MCF 10A (cell line): ENCODE measurements around the gene TARDBP. TPM values are rescaled to one million over a fixed set of nuclear protein-coding genes. Genes with fewer than 3 reads are reported as not detected.

ENCODE experiments used
- BruUV-seq: library from RNA; stranded (reverse); fragments of 400-500 nt; replicated peaks from 2 replicates; lab custom pipeline; 2021; lab: Mats Ljungman, UMichigan
- CTCF ChIA-PET: fragments of 300-600 bp; sonication (Branson Sonifier 250); formaldehyde crosslinking; extraction: SDS; loops from one replicate; lab custom pipeline; 2021; ENCODE audit warnings: antibody characterized with exemption, inconsistent platforms; lab: Yijun Ruan, JAX
- POLR2A ChIA-PET: fragments of 300-600, 350-650 bp; sonication (Branson Sonifier 250); formaldehyde crosslinking; extraction: SDS; loops from one replicate; lab custom pipeline; 2020; ENCODE audit warnings: antibody characterized with exemption, inconsistent platforms; lab: Yijun Ruan, JAX
- DNase-seq: peaks from one replicate; pipeline ENCODE4 v3.0.0-alpha.2; 2018; ENCODE audit not compliant: unreplicated experiment
- H3K27ac Mint-ChIP-seq: one replicate; pipeline ENCODE4 v1.8.0; 2022; ENCODE audit warnings: mild to moderate bottlenecking, low read depth, mixed read lengths; ENCODE audit not compliant: unreplicated experiment
- H3K27me3 Mint-ChIP-seq: one replicate; pipeline ENCODE4 v1.8.0; 2022; ENCODE audit warnings: mixed read lengths; ENCODE audit not compliant: insufficient read depth, unreplicated experiment
- H3K36me3 Mint-ChIP-seq: one replicate; pipeline ENCODE4 v1.8.0; 2022; ENCODE audit warnings: mild to moderate bottlenecking, moderate library complexity, mixed read lengths; ENCODE audit not compliant: insufficient read depth, unreplicated experiment
- H3K4me1 Mint-ChIP-seq: one replicate; pipeline ENCODE4 v1.8.0; 2022; ENCODE audit warnings: mixed read lengths; ENCODE audit not compliant: insufficient read depth, unreplicated experiment
- H3K4me3 Mint-ChIP-seq: one replicate; pipeline ENCODE4 v1.8.0; 2022; ENCODE audit warnings: mild to moderate bottlenecking, moderate library complexity, mixed read lengths; ENCODE audit not compliant: unreplicated experiment
- H3K9me3 Mint-ChIP-seq: one replicate; pipeline ENCODE4 v1.8.0; 2022; ENCODE audit warnings: mixed read lengths; ENCODE audit not compliant: unreplicated experiment
- intact Hi-C: fragments of 100-400 bp; cut with micrococcal nuclease; formaldehyde crosslinking; loops from 2 replicates; pipeline ENCODE4 v1.14.1; 2022
- total RNA-seq: library from RNA; stranded (reverse); gene quantifications from 2 replicates; pipeline ENCODE4 v1.2.3, GENCODE V29; 2022
- TF ChIP-seq, protein P1 (sequence below): fragments of 200-600 bp; IDR thresholded peaks from one replicate; pipeline ENCODE4 v1.8.0; 2022; ENCODE audit warnings: antibody characterized with exemption, mild to moderate bottlenecking; ENCODE audit not compliant: unreplicated experiment

Gene TARDBP
- total RNA-seq, 1 experiment from 2014 or later: 144 TPM

DNA sequence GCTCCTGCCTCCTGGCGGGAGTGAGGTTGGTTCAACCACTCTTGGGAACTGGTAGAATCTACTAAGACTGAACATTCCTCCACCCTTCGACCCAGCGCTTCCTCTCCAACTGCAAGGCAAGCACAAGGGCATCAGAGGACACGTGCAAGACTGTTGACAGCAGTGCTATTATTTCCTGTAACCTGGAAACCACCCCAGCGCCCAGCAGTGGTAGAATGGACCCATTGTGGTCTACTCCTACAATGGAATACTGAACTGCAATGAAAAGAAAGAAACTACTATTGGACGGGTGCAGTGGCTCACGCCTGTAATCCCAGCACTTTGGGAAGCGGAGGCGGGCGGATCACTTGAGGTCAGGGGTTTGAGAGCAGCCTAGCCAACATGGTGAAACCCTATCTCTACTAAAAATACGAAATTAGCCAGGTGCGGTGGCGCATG is 33.0 kb upstream of the TARDBP start:
- BruUV-seq: no TSS peak
- H3K4me3 Mint-ChIP-seq: no peak overlapping the region
- intact Hi-C loops: loop anchor here (5.0 kb wide), 1 partner anchor 33 kb away; the partner anchor contains the start of gene TARDBP
- H3K36me3 Mint-ChIP-seq: no peaks in the 10 kb centered on the region
- no peaks in the 10 kb centered on the region for H3K27me3 Mint-ChIP-seq
- POLR2A ChIA-PET: interaction anchor here (0.7 to 3.0 kb wide), 2 partner anchors 33 to 135 kb away, joined by 3 to 18 read pairs; partner anchors contain the start of gene TARDBP
- CTCF ChIA-PET: interaction anchor here (0.7 to 1.1 kb wide), 2 partner anchors 15 to 34 kb away, joined by 4 read pairs; no protein-coding TSS in a partner anchor
- DNase-seq: no peak
- H3K4me1 Mint-ChIP-seq: peaks cover 35% of the 10 kb centered on the region
- H3K27ac Mint-ChIP-seq: no peak overlapping the region
- no peaks in the 10 kb centered on the region for H3K9me3 Mint-ChIP-seq
- TF ChIP-seq, protein P1, sequence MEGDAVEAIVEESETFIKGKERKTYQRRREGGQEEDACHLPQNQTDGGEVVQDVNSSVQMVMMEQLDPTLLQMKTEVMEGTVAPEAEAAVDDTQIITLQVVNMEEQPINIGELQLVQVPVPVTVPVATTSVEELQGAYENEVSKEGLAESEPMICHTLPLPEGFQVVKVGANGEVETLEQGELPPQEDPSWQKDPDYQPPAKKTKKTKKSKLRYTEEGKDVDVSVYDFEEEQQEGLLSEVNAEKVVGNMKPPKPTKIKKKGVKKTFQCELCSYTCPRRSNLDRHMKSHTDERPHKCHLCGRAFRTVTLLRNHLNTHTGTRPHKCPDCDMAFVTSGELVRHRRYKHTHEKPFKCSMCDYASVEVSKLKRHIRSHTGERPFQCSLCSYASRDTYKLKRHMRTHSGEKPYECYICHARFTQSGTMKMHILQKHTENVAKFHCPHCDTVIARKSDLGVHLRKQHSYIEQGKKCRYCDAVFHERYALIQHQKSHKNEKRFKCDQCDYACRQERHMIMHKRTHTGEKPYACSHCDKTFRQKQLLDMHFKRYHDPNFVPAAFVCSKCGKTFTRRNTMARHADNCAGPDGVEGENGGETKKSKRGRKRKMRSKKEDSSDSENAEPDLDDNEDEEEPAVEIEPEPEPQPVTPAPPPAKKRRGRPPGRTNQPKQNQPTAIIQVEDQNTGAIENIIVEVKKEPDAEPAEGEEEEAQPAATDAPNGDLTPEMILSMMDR: no peak

DNA sequence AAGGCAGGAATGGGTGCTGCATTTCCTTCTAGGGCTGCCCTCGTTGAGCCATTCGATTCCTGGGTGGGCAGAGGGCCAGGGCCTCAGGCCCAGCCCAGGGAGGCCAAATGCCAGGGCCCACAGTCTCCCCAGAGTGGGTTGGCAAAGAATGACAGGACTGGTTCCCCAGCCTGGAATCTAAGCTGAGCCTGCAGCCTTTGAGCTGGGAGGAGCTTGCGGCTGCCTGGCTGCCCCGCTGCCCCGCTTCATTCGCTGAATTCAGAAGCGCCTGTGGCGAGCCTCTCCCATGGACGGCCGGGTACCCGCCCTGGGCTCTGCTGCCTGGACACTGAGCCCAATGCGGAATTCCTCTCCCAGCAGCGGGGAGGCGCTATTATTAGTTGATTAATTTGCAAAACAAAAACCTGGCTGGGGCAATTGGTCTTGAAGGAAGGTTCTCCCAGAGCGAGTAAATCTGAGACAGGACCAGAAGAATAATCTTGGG is 32.3 kb upstream of the TARDBP start:
- ChIA-PET CTCF (interaction anchor here (0.7 to 1.5 kb wide), 3 partner anchors 9 to 57 kb away, joined by 3 to 4 read pairs (median 3); no protein-coding TSS in a partner anchor), POLR2A (interaction anchor here (3.0 kb wide), 1 partner anchor 33 kb away, joined by 18 read pairs; the partner anchor contains the start of gene TARDBP)
- peak; percentile 86 for DNase-seq
- no TSS peak for BruUV-seq
- Mint-ChIP-seq H3K4me3 (peak overlapping the region; percentile 54), H3K36me3 (no peaks in the 10 kb centered on the region), H3K4me1 (peaks cover 35% of the 10 kb centered on the region), H3K9me3 (no peaks in the 10 kb centered on the region), H3K27ac (no peak overlapping the region), H3K27me3 (no peaks in the 10 kb centered on the region)
- TF ChIP-seq, protein P1: peak; percentile 22
- intact Hi-C loops: no loop called here

DNA sequence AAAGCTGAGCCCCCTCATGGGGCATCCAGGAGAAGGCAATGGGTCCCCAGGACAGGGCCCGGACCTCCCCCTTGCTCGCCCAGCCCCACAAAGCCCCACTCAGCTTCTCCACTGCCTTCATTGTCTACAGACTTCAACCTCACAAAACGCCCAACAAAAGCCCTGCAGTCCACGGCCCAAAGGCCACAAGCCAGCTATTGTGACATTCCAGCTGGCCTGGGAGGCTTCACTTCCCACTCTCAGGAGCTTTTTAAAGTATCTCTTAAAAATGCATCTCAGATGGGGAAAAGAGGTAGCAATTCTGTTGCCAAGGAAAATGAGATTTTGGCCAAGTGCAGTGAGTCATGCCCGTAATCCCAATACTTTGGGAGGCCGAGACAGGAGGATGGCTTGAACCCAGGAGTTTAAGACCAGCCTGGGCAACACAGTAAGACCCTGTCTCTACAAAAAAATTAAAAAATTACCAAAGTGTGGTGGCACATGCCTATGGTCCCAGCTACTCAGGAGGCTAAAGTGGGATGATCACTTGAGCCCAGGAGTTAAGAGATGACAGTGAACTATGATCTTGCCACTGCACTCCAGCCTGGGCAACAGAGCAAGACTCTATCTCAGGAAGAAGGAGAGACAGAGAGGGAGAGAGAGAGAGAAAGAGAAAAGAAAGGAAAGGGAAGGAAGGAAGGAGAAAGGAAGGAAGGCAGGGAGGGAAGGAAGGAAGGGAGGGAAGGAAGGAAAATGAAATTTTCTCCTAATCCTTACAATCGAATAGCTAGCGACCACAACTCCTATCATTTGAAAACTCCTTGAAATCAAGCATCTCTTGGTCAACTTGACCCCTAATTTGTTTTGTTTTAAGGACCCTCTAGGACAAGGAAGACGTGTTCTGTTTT is 31.4 kb upstream of the TARDBP start:
- DNase-seq: peak; percentile 41
- no peak overlapping the region for H3K27ac Mint-ChIP-seq
- H3K27me3 Mint-ChIP-seq: no peaks in the 10 kb centered on the region
- H3K4me3 Mint-ChIP-seq: peak overlapping the region; percentile 54
- TF ChIP-seq, protein P1: no peak
- no peaks in the 10 kb centered on the region for H3K36me3 Mint-ChIP-seq
- H3K4me1 Mint-ChIP-seq: peaks cover 28% of the 10 kb centered on the region
- intact Hi-C loops: no loop called here
- BruUV-seq: no TSS peak
- no peaks in the 10 kb centered on the region for H3K9me3 Mint-ChIP-seq
- CTCF ChIA-PET: interaction anchor here (0.6 to 1.5 kb wide), 6 partner anchors 8 to 487 kb away, joined by 3 read pairs; no protein-coding TSS in a partner anchor
- POLR2A ChIA-PET: interaction anchor here (3.0 kb wide), 1 partner anchor 32 kb away, joined by 18 read pairs; the partner anchor contains the start of gene TARDBP

DNA sequence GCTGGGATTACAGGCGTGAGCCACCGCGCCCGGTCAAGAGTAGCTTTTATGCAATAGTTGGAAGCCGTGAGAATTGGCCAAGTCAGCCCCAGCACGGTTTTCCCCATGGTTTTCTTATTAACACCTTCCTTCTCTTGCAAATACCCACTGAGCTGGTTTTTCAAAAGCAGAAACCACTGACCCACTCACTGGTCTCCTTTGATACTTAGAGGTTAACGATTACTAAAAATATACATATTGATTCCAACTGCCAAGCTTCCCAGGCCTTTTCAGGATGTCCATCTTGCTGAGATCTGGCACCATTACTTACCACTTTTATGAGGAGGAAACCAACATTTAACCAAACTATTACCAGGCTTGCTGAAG is 25.9 kb upstream of the TARDBP start:
- H3K27me3 Mint-ChIP-seq: peaks cover 13% of the 10 kb centered on the region
- DNase-seq: no peak
- peaks cover under 1% of the 10 kb centered on the region for H3K4me1 Mint-ChIP-seq
- intact Hi-C loops: no loop called here
- CTCF ChIA-PET: no interaction called here
- no peaks in the 10 kb centered on the region for H3K36me3 Mint-ChIP-seq
- no TSS peak for BruUV-seq
- no peaks in the 10 kb centered on the region for H3K9me3 Mint-ChIP-seq
- POLR2A ChIA-PET: interaction anchor here (0.8 kb wide), 1 partner anchor 11 kb away, joined by 3 read pairs; no protein-coding TSS in a partner anchor
- TF ChIP-seq, protein P1: no peak
- H3K4me3 Mint-ChIP-seq: no peak overlapping the region
- no peak overlapping the region for H3K27ac Mint-ChIP-seq
